Ishikawa (cell line): Measurements from ENCODE around the gene TMX4.
A peak's percentile ranks its signal among the peaks of the same experiment; 100 is the strongest.

Experiments
- CEBPB ChIP-seq: IDR thresholded peaks from 2 replicates; pipeline ENCODE4 v1.6.1; 2012
- CREB1 ChIP-seq: IDR thresholded peaks from 2 replicates; pipeline ENCODE4 v1.6.1; 2012; ENCODE audit warnings: low read depth
- EGR1 ChIP-seq: IDR thresholded peaks from 2 replicates; pipeline ENCODE4 v1.6.1; 2012
- EP300 ChIP-seq: IDR thresholded peaks from 2 replicates; pipeline ENCODE4 v1.6.1; 2012; ENCODE audit warnings: borderline replicate concordance
- FOXM1 ChIP-seq: IDR thresholded peaks from 2 replicates; pipeline ENCODE4 v1.6.1; 2012; ENCODE audit warnings: low read depth, borderline replicate concordance
- MAX ChIP-seq: IDR thresholded peaks from 2 replicates; pipeline ENCODE4 v1.6.1; 2012
- NFIC ChIP-seq: IDR thresholded peaks from 2 replicates; pipeline ENCODE4 v1.6.1; 2012
- RAD21 ChIP-seq: IDR thresholded peaks from 2 replicates; pipeline ENCODE4 v1.6.1; 2012; ENCODE audit warnings: low read depth
- TAF1 ChIP-seq: IDR thresholded peaks from 2 replicates; pipeline ENCODE4 v1.6.1; 2012; ENCODE audit warnings: low read depth, mild to moderate bottlenecking
- TCF12 ChIP-seq: IDR thresholded peaks from 2 replicates; pipeline ENCODE4 v1.6.1; 2012; ENCODE audit warnings: low read depth
- TEAD4 ChIP-seq: IDR thresholded peaks from 2 replicates; pipeline ENCODE4 v1.6.1; 2012
- YY1 ChIP-seq: IDR thresholded peaks from 2 replicates; pipeline ENCODE4 v1.6.1; 2012; ENCODE audit warnings: low read depth
- ZBTB7A ChIP-seq: IDR thresholded peaks from 2 replicates; pipeline ENCODE4 v1.6.1; 2012; ENCODE audit warnings: low read depth
- TF ChIP-seq, protein P1 (sequence below): IDR thresholded peaks from 2 replicates; pipeline ENCODE4 v1.6.1; 2012
- TF ChIP-seq, protein P2 (sequence below): IDR thresholded peaks from 2 replicates; pipeline ENCODE4 v1.6.1; 2012; ENCODE audit warnings: low read depth, mild to moderate bottlenecking

Gene TMX4

DNA sequence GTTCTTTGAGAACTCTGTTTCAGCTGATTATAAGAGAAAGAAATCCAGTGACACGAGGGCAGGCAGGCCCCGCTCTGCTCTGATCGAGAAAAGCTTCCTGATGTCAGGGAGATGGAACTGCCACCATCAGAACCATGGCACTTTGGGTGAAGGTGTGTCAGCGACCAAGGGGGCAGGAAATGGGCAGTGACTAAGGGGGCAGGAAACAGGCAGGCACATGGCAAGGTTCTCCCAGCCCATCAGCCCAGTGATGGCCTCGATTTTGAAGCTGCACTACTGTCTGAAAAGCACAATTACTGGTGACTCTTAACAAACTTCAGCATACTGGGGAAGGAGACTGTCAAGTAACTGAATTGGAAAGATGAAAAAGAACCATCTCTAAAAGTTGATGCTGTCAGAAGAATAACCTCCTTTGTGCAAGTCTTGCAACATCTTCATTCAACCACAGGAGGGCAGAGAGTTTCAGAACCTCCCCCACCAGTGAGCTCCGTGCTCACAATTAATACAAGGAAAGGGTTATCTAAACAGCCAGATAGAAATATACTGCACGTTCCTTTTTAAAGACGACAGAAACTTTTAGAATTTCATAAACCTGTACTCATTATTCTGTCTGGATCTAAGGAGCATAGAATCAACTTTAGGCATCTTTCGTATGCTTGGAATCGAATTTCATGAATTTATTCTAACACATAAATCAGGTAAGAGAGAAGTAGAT, 39.1 kb downstream of the TMX4 start:
- 0 out of 2 replicates have a peak, but pooled peaks have one; percentile 15 for TF ChIP-seq RAD21
- TF ChIP-seq, protein P1, sequence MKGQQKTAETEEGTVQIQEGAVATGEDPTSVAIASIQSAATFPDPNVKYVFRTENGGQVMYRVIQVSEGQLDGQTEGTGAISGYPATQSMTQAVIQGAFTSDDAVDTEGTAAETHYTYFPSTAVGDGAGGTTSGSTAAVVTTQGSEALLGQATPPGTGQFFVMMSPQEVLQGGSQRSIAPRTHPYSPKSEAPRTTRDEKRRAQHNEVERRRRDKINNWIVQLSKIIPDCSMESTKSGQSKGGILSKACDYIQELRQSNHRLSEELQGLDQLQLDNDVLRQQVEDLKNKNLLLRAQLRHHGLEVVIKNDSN = no peak

- TF ChIP-seq ZBTB7A = no peak
- TF ChIP-seq TEAD4 = no peak
- no peak for TF ChIP-seq CREB1
- TF ChIP-seq, protein P1 = no peak
- no peak for TF ChIP-seq TAF1
- no peak for TF ChIP-seq EP300
- TF ChIP-seq RAD21 = no peak
- no peak for TF ChIP-seq MAX
- no peak for TF ChIP-seq FOXM1
- TF ChIP-seq, protein P2, sequence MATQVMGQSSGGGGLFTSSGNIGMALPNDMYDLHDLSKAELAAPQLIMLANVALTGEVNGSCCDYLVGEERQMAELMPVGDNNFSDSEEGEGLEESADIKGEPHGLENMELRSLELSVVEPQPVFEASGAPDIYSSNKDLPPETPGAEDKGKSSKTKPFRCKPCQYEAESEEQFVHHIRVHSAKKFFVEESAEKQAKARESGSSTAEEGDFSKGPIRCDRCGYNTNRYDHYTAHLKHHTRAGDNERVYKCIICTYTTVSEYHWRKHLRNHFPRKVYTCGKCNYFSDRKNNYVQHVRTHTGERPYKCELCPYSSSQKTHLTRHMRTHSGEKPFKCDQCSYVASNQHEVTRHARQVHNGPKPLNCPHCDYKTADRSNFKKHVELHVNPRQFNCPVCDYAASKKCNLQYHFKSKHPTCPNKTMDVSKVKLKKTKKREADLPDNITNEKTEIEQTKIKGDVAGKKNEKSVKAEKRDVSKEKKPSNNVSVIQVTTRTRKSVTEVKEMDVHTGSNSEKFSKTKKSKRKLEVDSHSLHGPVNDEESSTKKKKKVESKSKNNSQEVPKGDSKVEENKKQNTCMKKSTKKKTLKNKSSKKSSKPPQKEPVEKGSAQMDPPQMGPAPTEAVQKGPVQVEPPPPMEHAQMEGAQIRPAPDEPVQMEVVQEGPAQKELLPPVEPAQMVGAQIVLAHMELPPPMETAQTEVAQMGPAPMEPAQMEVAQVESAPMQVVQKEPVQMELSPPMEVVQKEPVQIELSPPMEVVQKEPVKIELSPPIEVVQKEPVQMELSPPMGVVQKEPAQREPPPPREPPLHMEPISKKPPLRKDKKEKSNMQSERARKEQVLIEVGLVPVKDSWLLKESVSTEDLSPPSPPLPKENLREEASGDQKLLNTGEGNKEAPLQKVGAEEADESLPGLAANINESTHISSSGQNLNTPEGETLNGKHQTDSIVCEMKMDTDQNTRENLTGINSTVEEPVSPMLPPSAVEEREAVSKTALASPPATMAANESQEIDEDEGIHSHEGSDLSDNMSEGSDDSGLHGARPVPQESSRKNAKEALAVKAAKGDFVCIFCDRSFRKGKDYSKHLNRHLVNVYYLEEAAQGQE = no peak
- TF ChIP-seq NFIC = no peak
- TF ChIP-seq YY1 = no peak
- no peak for TF ChIP-seq TCF12
- no peak for TF ChIP-seq EGR1
These were observed 41.9 kb downstream of the TMX4 start for GRCh38 chr20:7977709-7978108.

GRCh38 chr20:7975851-7976414, 43.6 kb downstream of the TMX4 start:
- no peak for TF ChIP-seq ZBTB7A
- TF ChIP-seq RAD21 = no peak
- TF ChIP-seq, protein P2 = no peak
- TF ChIP-seq FOXM1 = no peak
- TF ChIP-seq EGR1 = no peak
- TF ChIP-seq, protein P1 = no peak
- TF ChIP-seq NFIC = no peak

- TF ChIP-seq, protein P2 = no peak
- no peak for TF ChIP-seq FOXM1
- no peak for TF ChIP-seq RAD21
- no peak for TF ChIP-seq ZBTB7A
- no peak for TF ChIP-seq NFIC
- TF ChIP-seq YY1 = no peak
- TF ChIP-seq TCF12 = no peak
- TF ChIP-seq TAF1 = no peak
- no peak for TF ChIP-seq CREB1
- TF ChIP-seq MAX = no peak
- TF ChIP-seq, protein P1 = no peak
- no peak for TF ChIP-seq CEBPB
- no peak for TF ChIP-seq TEAD4
- TF ChIP-seq EP300 = no peak
- no peak for TF ChIP-seq EGR1
These were observed 44.7 kb downstream of the TMX4 start for GRCh38 chr20:7974785-7975435.
